ENCODE results near the gene TPP1. TPM values are rescaled to one million over a fixed set of nuclear protein-coding genes. Genes with fewer than 3 reads are reported as not detected.

TPP1 gene
- total and polyA plus RNA-seq, 9 of the 15 experiments (the other 6 are each of a cell fraction or from before 2014, with no cell fraction given): 7.5 to 75.8 (median 15.7) TPM

GRCh38 chr11:6618117-6619003 lies 862 bp downstream of the TPP1 start (continued):
- TF ChIP-seq PBX2 (CRISPR knock-in tag; IDR thresholded peaks at IDR 0.05; ENCODE audit: low read depth) (no peak), PBX2 (tag; conservative IDR thresholded peaks at IDR 0.05; ENCODE audit: low read depth) (peak; percentile 73), GTF2B (IDR thresholded peaks at IDR 0.05; ENCODE audit: extremely low read depth, insufficient read length) (no peak), CHD1 (IDR thresholded peaks at IDR 0.05; ENCODE audit: low read length) (peak; percentile 38), GTF2E2 (tag; IDR thresholded peaks at IDR 0.05) (no peak), FOXK2 (conservative IDR thresholded peaks at IDR 0.05 in 1 of 2, IDR thresholded peaks at IDR 0.05 in 1 of 2; ENCODE audit: low read depth in 2 of 2) (peak; percentile 71 to 81), GABPB1 (CRISPR knock-in tag; IDR thresholded peaks at IDR 0.05) (peak; percentile 66; the same call in 1 of the 2 replicates), NR2C2 (CRISPR knock-in tag; IDR thresholded peaks at IDR 0.05) (no peak), NR2C2 (tag; IDR thresholded peaks at IDR 0.05) (peak; percentile 82), TFAP4 (CRISPR knock-in tag; IDR thresholded peaks at IDR 0.05; ENCODE audit: borderline replicate concordance) (peak; percentile 99), RAD21 (CRISPR knock-in tag; conservative IDR thresholded peaks at IDR 0.05 in 1 of 2, IDR thresholded peaks at IDR 0.05 in 1 of 2) (peak; percentile 57 to 58), GABPB2 (CRISPR knock-in tag; conservative IDR thresholded peaks at IDR 0.05) (no peak), CCNT2 (IDR thresholded peaks at IDR 0.05; ENCODE audit: borderline replicate concordance, extremely low read depth, insufficient read length, low read depth, low read length) (no peak), ZNF316 (IDR thresholded peaks at IDR 0.05) (0 out of 2 replicates have a peak, but pooled peaks have one; percentile 29), NCOA1 (IDR thresholded peaks at IDR 0.05; ENCODE audit: low read depth) (0 out of 2 replicates have a peak, but pooled peaks have one; percentile 24), BHLHE40 (IDR thresholded peaks at IDR 0.05; ENCODE audit: low read length) (peak; percentile 44; the same call in 1 of the 2 replicates), RBBP5 (IDR thresholded peaks at IDR 0.05; ENCODE audit: borderline replicate concordance, insufficient read depth, low read length, poor library complexity, severe bottlenecking) (peak; percentile 5), ZNF124 (CRISPR knock-in tag; IDR thresholded peaks at IDR 0.05) (no peak)
- TF ChIP-seq, protein P1, sequence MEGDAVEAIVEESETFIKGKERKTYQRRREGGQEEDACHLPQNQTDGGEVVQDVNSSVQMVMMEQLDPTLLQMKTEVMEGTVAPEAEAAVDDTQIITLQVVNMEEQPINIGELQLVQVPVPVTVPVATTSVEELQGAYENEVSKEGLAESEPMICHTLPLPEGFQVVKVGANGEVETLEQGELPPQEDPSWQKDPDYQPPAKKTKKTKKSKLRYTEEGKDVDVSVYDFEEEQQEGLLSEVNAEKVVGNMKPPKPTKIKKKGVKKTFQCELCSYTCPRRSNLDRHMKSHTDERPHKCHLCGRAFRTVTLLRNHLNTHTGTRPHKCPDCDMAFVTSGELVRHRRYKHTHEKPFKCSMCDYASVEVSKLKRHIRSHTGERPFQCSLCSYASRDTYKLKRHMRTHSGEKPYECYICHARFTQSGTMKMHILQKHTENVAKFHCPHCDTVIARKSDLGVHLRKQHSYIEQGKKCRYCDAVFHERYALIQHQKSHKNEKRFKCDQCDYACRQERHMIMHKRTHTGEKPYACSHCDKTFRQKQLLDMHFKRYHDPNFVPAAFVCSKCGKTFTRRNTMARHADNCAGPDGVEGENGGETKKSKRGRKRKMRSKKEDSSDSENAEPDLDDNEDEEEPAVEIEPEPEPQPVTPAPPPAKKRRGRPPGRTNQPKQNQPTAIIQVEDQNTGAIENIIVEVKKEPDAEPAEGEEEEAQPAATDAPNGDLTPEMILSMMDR (IDR thresholded peaks at IDR 0.05 in 2 of 3, conservative IDR thresholded peaks at IDR 0.05 in 1 of 3; ENCODE audit: insufficient read depth in 2 of 3, low read depth in 1 of 3, low read length in 3 of 3): peak; percentile 30 to 44 (median 33); a peak in 3 of 6 replicates

Measured in K562 (cell line).